ENCODE measurements around the gene VPS50. TPM values are rescaled to one million over a fixed set of nuclear protein-coding genes. Genes with fewer than 3 reads are reported as not detected.

VPS50 gene, protein sequence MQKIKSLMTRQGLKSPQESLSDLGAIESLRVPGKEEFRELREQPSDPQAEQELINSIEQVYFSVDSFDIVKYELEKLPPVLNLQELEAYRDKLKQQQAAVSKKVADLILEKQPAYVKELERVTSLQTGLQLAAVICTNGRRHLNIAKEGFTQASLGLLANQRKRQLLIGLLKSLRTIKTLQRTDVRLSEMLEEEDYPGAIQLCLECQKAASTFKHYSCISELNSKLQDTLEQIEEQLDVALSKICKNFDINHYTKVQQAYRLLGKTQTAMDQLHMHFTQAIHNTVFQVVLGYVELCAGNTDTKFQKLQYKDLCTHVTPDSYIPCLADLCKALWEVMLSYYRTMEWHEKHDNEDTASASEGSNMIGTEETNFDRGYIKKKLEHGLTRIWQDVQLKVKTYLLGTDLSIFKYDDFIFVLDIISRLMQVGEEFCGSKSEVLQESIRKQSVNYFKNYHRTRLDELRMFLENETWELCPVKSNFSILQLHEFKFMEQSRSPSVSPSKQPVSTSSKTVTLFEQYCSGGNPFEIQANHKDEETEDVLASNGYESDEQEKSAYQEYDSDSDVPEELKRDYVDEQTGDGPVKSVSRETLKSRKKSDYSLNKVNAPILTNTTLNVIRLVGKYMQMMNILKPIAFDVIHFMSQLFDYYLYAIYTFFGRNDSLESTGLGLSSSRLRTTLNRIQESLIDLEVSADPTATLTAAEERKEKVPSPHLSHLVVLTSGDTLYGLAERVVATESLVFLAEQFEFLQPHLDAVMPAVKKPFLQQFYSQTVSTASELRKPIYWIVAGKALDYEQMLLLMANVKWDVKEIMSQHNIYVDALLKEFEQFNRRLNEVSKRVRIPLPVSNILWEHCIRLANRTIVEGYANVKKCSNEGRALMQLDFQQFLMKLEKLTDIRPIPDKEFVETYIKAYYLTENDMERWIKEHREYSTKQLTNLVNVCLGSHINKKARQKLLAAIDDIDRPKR
- polyA plus RNA-seq (2013, experiment 1 of 2): 8.9 TPM
- polyA plus RNA-seq (2013, experiment 2 of 2): 11.3 TPM

DNA sequence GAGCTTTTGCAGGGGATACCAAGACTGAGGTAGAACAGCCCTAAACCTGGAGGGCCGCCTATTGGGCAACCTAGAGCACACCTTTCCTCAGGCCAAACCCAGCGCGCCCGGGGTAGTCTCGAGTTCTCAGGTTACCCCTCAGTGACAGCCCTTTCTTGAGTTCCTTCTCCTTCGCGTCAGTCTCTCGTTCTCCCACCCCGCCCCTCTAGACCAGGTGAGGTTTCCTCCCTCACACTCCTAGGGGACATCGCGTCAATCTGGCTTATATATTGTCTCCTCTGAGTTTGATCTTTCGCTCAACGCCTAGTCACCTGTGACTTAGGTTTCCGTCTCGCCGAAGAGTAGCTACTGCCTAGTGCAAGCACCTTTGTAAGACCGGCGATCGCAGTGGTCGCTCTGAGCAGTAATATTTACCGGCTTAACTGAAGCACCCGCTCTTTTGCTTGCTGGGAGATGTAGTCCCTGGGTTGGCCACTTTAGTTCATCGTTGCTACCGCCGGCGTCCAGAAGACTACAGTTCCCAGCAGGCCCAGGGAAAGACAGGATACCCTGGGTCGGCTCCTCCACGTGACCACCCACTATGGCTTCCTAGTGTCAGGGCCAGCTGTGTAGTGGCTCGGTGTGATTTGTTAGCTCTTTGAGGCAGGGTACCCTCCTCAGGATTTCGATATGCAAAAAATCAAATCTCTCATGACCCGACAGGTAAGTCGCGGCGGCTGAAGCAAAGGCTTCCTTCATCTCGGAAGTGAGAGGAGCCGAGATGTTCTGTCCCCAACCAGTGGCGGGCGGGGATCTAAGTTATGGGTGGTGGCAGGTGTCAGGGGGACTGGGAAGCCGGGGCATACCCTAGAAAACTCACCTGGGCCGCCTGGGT, at the start of gene VPS50:
Gene VPS50, plus strand, starts transcription at position 568 of the 874 bp plus-strand sequence. Its CDS starts 102 bp downstream, at position 670.
- 0% methylated on average over 29 to 38 of the region's 40 CpGs for WGBS, 2 experiments (ENCODE audit: insufficient coverage in 2 of 2)
- H3K9me3 ChIP-seq (ENCODE audit: control insufficient read depth, low read length): no peaks in the 10 kb centered on the region
- no peak within 1 kb of the TSS for H3K27ac ChIP-seq (ENCODE audit: low read depth, low read length, severe bottlenecking)
- peak within 1 kb of the TSS; percentile 70 for H3K4me3 ChIP-seq (ENCODE audit: extremely low read depth, insufficient read depth, low read length, poor library complexity, severe bottlenecking)
- H3K36me3 ChIP-seq (ENCODE audit: control insufficient read depth, insufficient read depth, low read length): no peaks in the 10 kb centered on the region
- H3K4me1 ChIP-seq (ENCODE audit: control insufficient read depth, insufficient read depth, low read length, poor library complexity, severe bottlenecking): no peaks in the 10 kb centered on the region

DNA sequence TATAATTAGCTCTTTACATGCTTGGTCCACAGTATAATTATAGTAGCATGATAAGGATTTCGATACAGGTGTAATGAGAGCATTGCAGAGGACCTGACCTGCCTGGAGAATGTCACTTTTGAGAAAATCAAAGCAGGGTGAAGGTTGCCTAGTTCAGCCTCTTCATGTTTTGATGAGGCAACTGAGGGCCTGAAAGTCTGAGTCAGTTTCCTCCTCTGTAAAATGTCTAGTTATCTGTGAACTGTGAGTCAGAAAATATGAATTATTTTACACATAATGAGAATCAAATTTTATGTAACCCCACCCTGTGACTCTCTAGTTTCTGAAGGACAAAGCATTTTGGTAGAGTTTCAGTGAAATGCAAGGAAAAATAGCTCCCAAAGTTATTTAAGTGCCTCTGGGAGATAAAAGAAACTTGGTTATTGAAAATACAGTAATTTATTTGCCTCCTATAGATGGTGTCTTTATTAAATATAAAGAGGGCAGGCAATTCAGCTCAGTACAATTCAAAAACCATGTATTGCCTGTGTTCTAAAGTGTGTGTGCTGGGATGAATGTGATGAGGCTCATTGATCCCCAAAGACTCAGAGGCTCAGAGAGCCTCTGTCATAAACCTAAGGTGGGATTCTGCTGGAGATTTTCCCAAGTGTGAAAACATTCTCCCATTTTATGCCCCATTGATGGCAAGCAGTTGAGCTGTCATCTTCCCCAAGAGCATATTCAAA, 46.7 kb upstream of the VPS50 start:
- no peaks in the 10 kb centered on the region for H3K9me3 ChIP-seq (ENCODE audit: control insufficient read depth, low read length)
- no peak overlapping the region for H3K4me3 ChIP-seq (ENCODE audit: extremely low read depth, insufficient read depth, low read length, poor library complexity, severe bottlenecking)
- no peaks in the 10 kb centered on the region for H3K4me1 ChIP-seq (ENCODE audit: control insufficient read depth, insufficient read depth, low read length, poor library complexity, severe bottlenecking)
- no peak overlapping the region for H3K27ac ChIP-seq (ENCODE audit: low read depth, low read length, severe bottlenecking)
- no peaks in the 10 kb centered on the region for H3K36me3 ChIP-seq (ENCODE audit: control insufficient read depth, insufficient read depth, low read length)
- WGBS, 2 experiments (ENCODE audit: insufficient coverage in 2 of 2): 60% methylated on average over 1 of the region's 1 CpG; no CpG with 5 or more reads in 1 of the 2 experiments

DNA sequence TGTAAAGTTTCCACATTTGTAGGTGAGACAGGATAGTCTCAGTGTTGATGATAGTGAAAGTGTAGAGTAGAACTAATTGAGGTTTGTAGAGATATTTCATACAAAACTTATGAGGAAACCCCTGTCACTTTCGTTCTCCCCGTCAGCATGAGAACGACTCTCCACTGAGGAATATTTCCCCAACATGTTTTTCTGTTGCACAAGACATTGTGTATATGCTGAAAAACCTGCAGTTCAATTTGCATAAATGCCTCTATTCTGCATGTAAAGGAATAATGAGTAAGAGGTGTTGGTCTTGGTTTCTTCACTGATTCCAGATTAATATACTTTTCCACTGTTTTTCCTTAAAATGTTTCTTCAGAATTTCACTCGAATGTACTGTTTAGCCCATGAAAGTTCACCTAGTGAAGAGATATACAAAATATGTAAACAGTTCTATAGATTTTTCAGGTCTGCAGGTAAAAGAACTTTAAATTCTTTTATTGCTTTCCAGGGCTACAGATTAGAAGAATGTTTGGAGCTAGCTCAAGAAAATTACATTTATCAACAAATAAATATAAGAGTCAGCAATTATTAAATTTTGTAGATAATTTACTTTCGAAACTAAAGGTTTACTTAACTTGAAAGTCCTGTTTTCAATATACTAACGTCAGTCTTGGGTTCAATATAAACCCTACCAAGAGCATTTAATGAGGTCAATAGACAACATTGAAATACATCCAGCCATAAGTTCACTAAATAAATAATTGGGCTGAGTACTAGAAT, 43.1 kb upstream of the VPS50 start:
- H3K4me1 ChIP-seq (ENCODE audit: control insufficient read depth, insufficient read depth, low read length, poor library complexity, severe bottlenecking): no peaks in the 10 kb centered on the region
- no peaks in the 10 kb centered on the region for H3K36me3 ChIP-seq (ENCODE audit: control insufficient read depth, insufficient read depth, low read length)
- WGBS, 2 experiments (ENCODE audit: insufficient coverage in 2 of 2): 68% methylated on average over 4 of the region's 6 CpGs; no CpG with 5 or more reads in 1 of the 2 experiments
- H3K9me3 ChIP-seq (ENCODE audit: control insufficient read depth, low read length): no peaks in the 10 kb centered on the region
- H3K4me3 ChIP-seq (ENCODE audit: extremely low read depth, insufficient read depth, low read length, poor library complexity, severe bottlenecking): no peak overlapping the region
- no peak overlapping the region for H3K27ac ChIP-seq (ENCODE audit: low read depth, low read length, severe bottlenecking)

GRCh38 chr7:93194386-93194785, 37.8 kb upstream of the VPS50 start:
- Histone ChIP-seq H3K4me3 (ENCODE audit: extremely low read depth, insufficient read depth, low read length, poor library complexity, severe bottlenecking) (no peak overlapping the region), H3K9me3 (ENCODE audit: control insufficient read depth, low read length) (no peaks in the 10 kb centered on the region), H3K36me3 (ENCODE audit: control insufficient read depth, insufficient read depth, low read length) (no peaks in the 10 kb centered on the region), H3K27ac (ENCODE audit: low read depth, low read length, severe bottlenecking) (no peak overlapping the region), H3K4me1 (ENCODE audit: control insufficient read depth, insufficient read depth, low read length, poor library complexity, severe bottlenecking) (no peaks in the 10 kb centered on the region)
- WGBS, 2 experiments (ENCODE audit: insufficient coverage in 2 of 2): 17 to 80% methylated on average over 1 of the region's 3 CpGs

GRCh38 chr7:93196336-93196735, 35.8 kb upstream of the VPS50 start:
- H3K9me3 ChIP-seq (ENCODE audit: control insufficient read depth, low read length): no peaks in the 10 kb centered on the region
- no peak overlapping the region for H3K4me3 ChIP-seq (ENCODE audit: extremely low read depth, insufficient read depth, low read length, poor library complexity, severe bottlenecking)
- H3K36me3 ChIP-seq (ENCODE audit: control insufficient read depth, insufficient read depth, low read length): no peaks in the 10 kb centered on the region
- no peak overlapping the region for H3K27ac ChIP-seq (ENCODE audit: low read depth, low read length, severe bottlenecking)
- no peaks in the 10 kb centered on the region for H3K4me1 ChIP-seq (ENCODE audit: control insufficient read depth, insufficient read depth, low read length, poor library complexity, severe bottlenecking)
- WGBS, 2 experiments (ENCODE audit: insufficient coverage in 2 of 2): no CpG with 5 or more reads among the region's 2 CpGs

DNA sequence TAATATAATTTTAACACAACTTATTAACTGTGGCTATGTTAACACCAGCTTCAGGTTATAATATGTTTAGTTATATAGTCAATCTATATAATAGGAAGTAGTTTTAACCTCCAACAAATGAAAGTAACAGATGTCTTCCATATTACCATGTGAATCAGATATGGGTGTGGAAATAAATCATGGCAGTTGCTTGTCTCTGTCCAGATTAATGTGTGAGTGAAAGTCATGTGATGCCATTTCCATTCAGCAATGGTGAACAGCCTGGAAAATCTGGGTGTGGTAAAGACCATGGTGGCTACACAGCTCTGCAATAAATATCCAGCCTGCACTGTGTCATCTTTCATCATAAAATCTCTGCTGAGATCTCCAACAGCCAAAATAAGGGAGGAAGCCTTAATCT, 33.7 kb upstream of the VPS50 start:
- Histone ChIP-seq H3K4me3 (ENCODE audit: extremely low read depth, insufficient read depth, low read length, poor library complexity, severe bottlenecking) (no peak overlapping the region), H3K27ac (ENCODE audit: low read depth, low read length, severe bottlenecking) (no peak overlapping the region), H3K4me1 (ENCODE audit: control insufficient read depth, insufficient read depth, low read length, poor library complexity, severe bottlenecking) (no peaks in the 10 kb centered on the region), H3K36me3 (ENCODE audit: control insufficient read depth, insufficient read depth, low read length) (no peaks in the 10 kb centered on the region), H3K9me3 (ENCODE audit: control insufficient read depth, low read length) (no peaks in the 10 kb centered on the region)

DNA sequence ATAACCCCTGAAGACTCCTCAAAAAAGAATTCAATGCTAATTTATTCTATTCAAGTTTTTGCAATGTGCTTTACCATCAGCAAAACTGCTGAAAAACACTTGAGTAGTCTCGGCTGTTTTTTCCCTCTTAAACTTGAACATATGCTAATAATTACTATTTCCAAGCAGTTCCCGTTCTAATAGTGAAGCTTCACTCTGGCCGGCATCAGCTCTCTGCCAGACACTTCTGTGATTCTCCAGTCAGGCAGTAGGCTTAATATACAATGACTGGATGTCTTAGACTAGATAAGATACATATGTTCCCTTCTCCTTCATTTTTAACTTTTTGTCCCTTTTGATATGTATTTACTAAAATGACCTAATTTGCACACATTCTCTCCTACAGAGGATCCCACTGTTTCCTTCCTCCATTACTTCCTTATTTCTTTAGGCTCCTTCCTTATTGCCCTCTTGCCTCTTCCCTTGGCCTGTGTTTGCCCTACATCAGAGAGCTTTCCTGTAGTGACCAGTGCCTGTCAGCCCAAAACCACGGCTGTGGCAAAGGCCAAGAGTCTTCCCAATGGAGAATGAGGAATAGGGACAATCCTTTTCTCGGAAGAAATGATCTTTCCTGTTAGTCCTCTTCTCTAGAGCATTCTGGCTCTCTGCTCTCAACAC, 29.4 kb upstream of the VPS50 start:
- Histone ChIP-seq H3K4me1 (ENCODE audit: control insufficient read depth, insufficient read depth, low read length, poor library complexity, severe bottlenecking) (no peaks in the 10 kb centered on the region), H3K36me3 (ENCODE audit: control insufficient read depth, insufficient read depth, low read length) (no peaks in the 10 kb centered on the region), H3K9me3 (ENCODE audit: control insufficient read depth, low read length) (no peaks in the 10 kb centered on the region), H3K4me3 (ENCODE audit: extremely low read depth, insufficient read depth, low read length, poor library complexity, severe bottlenecking) (no peak overlapping the region), H3K27ac (ENCODE audit: low read depth, low read length, severe bottlenecking) (no peak overlapping the region)
- 70 to 78% methylated on average over 2 to 3 of the region's 5 CpGs for WGBS, 2 experiments (ENCODE audit: insufficient coverage in 2 of 2)

DNA sequence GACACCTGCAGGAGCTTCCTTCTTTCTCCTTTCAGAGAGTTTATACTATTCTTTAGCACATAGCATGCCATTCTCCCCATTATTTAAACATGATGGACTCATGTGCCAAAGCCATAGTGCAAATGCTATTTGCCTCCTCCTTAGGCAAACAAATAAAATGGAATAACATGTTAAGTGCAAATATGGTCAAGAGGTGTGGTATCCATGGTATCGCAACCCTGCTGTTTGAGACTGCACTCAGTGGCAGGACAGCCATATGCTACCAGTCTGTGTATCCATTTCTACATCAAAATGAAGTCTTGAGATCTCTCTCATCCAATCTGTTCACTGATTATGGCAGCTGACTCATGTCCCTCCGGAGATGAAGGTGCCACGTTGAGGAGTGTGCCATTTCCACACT, 28.7 kb upstream of the VPS50 start:
- 67 to 75% methylated on average over 2 to 3 of the region's 3 CpGs for WGBS, 2 experiments (ENCODE audit: insufficient coverage in 2 of 2)

GRCh38 chr7:93205046-93205445, 27.1 kb upstream of the VPS50 start:
- Histone ChIP-seq H3K4me3 (ENCODE audit: extremely low read depth, insufficient read depth, low read length, poor library complexity, severe bottlenecking) (no peak overlapping the region), H3K4me1 (ENCODE audit: control insufficient read depth, insufficient read depth, low read length, poor library complexity, severe bottlenecking) (no peaks in the 10 kb centered on the region), H3K9me3 (ENCODE audit: control insufficient read depth, low read length) (no peaks in the 10 kb centered on the region), H3K27ac (ENCODE audit: low read depth, low read length, severe bottlenecking) (no peak overlapping the region), H3K36me3 (ENCODE audit: control insufficient read depth, insufficient read depth, low read length) (no peaks in the 10 kb centered on the region)
- WGBS, 2 experiments (ENCODE audit: insufficient coverage in 2 of 2): 70% methylated on average over 2 of the region's 2 CpGs; no CpG with 5 or more reads in 1 of the 2 experiments

More for the DNA sequence above, 28.7 kb upstream of the VPS50 start:
- Histone ChIP-seq H3K9me3 (ENCODE audit: control insufficient read depth, low read length) (no peaks in the 10 kb centered on the region), H3K4me3 (ENCODE audit: extremely low read depth, insufficient read depth, low read length, poor library complexity, severe bottlenecking) (no peak overlapping the region), H3K36me3 (ENCODE audit: control insufficient read depth, insufficient read depth, low read length) (no peaks in the 10 kb centered on the region), H3K27ac (ENCODE audit: low read depth, low read length, severe bottlenecking) (no peak overlapping the region), H3K4me1 (ENCODE audit: control insufficient read depth, insufficient read depth, low read length, poor library complexity, severe bottlenecking) (no peaks in the 10 kb centered on the region)
